ENCODE results near the gene BHLHE40.

DNA sequence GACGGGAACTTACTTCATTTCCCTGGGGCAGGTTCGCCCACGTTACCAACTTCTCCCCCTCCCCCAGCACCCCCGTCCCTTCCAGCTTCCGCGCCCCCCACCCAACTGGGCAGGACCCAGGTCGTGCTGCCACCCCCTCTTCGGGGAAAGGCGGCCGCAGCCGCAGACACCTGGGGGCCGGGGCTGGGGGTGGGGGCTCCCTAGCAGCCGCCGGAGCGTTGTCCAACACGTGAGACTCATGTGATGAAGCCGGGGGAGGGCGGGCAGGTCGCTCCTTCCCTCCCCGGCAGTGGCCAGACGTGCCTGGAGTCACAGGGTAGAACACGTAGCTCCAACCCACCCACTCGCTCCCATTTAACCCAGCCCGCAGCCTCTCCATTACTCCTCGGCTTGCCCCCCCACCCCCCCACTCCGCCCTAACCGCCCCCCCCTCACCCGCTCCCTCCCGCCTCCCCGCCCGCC lies 240 bp upstream of the BHLHE40 start:
- TF ChIP-seq POLR2AphosphoS5 (IDR thresholded peaks at IDR 0.05) (peak; percentile 6), RAD21 (conservative IDR thresholded peaks at IDR 0.05) (no peak), EZH2 (IDR thresholded peaks at IDR 0.05; ENCODE audit: borderline replicate concordance, insufficient read depth, low read length, poor library complexity, severe bottlenecking) (no peak), TAF1 (IDR thresholded peaks at IDR 0.05; ENCODE audit: low read depth) (no peak), SMC3 (conservative IDR thresholded peaks at IDR 0.05; ENCODE audit: poor library complexity) (no peak), EP300 (conservative IDR thresholded peaks at IDR 0.05; ENCODE audit: poor library complexity, severe bottlenecking) (no peak), MXI1 (conservative IDR thresholded peaks at IDR 0.05; ENCODE audit: poor library complexity, severe bottlenecking) (no peak)
- TF ChIP-seq, protein P1, sequence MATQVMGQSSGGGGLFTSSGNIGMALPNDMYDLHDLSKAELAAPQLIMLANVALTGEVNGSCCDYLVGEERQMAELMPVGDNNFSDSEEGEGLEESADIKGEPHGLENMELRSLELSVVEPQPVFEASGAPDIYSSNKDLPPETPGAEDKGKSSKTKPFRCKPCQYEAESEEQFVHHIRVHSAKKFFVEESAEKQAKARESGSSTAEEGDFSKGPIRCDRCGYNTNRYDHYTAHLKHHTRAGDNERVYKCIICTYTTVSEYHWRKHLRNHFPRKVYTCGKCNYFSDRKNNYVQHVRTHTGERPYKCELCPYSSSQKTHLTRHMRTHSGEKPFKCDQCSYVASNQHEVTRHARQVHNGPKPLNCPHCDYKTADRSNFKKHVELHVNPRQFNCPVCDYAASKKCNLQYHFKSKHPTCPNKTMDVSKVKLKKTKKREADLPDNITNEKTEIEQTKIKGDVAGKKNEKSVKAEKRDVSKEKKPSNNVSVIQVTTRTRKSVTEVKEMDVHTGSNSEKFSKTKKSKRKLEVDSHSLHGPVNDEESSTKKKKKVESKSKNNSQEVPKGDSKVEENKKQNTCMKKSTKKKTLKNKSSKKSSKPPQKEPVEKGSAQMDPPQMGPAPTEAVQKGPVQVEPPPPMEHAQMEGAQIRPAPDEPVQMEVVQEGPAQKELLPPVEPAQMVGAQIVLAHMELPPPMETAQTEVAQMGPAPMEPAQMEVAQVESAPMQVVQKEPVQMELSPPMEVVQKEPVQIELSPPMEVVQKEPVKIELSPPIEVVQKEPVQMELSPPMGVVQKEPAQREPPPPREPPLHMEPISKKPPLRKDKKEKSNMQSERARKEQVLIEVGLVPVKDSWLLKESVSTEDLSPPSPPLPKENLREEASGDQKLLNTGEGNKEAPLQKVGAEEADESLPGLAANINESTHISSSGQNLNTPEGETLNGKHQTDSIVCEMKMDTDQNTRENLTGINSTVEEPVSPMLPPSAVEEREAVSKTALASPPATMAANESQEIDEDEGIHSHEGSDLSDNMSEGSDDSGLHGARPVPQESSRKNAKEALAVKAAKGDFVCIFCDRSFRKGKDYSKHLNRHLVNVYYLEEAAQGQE (IDR thresholded peaks at IDR 0.05; ENCODE audit: borderline replicate concordance), result no peak
- TF ChIP-seq, protein P2, sequence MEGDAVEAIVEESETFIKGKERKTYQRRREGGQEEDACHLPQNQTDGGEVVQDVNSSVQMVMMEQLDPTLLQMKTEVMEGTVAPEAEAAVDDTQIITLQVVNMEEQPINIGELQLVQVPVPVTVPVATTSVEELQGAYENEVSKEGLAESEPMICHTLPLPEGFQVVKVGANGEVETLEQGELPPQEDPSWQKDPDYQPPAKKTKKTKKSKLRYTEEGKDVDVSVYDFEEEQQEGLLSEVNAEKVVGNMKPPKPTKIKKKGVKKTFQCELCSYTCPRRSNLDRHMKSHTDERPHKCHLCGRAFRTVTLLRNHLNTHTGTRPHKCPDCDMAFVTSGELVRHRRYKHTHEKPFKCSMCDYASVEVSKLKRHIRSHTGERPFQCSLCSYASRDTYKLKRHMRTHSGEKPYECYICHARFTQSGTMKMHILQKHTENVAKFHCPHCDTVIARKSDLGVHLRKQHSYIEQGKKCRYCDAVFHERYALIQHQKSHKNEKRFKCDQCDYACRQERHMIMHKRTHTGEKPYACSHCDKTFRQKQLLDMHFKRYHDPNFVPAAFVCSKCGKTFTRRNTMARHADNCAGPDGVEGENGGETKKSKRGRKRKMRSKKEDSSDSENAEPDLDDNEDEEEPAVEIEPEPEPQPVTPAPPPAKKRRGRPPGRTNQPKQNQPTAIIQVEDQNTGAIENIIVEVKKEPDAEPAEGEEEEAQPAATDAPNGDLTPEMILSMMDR (IDR thresholded peaks at IDR 0.05; ENCODE audit: poor library complexity, severe bottlenecking), result no peak

Measured in neural cell (in vitro differentiated cells).